ENCODE data around the gene ANKRD44.
"Not testable (repeated sequence)": the region's sequence is repeated elsewhere in the genome, so short reads cannot be mapped to it uniquely, and the experiment has no call there.

Gene ANKRD44

DNA sequence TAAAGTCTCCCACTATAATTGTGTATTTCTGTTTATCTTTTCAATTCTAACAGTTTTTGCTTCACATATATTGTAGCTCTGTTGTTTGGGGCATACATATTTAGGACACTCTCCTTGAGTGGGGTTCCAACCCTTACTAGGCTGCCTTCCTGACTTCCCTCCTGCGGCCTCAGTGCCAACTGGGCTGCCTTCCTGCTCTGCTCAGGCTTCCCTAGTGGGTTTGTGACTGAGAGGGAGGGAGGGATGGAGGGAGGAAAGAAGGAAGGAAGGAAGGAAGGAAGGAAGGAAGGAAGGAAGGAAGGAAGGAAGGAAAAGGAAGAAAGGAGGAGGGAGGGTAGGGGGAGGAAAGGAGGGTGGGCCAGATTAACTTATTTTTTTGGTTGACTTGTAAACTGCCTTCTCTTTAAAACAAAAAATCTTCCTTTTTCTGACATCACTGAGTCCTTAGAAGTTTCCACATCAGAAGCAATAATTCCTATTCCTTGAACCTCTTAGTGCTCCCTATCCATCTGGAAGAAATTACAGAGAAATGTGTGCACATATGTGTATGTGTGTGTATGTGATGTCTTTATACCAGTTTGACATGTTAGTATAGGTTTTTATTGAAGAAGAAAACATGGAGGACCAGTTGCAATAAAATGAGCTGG is 238.7 kb downstream of the ANKRD44 start:
- no peak overlapping the region for H3K9ac ChIP-seq (ENCODE audit: low read length)
- no peak for DNase-seq
- no CpG with 5 or more reads among the region's 1 CpG for WGBS (ENCODE audit: extremely low coverage, insufficient coverage, insufficient read length)
- no peak overlapping the region for H4K12ac ChIP-seq (ENCODE audit: low read depth, low read length)
- H3K4me3 ChIP-seq (ENCODE audit: low read depth, low read length), result no peak overlapping the region
- H3K79me2 ChIP-seq (ENCODE audit: control insufficient read depth, insufficient read depth, low read length, poor library complexity), result no peaks in the 10 kb centered on the region
- H3K27ac ChIP-seq (ENCODE audit: low read depth, low read length), result no peak overlapping the region
- H3K14ac ChIP-seq (ENCODE audit: low read length), result no peak overlapping the region
- H4K8ac ChIP-seq (ENCODE audit: low read depth, low read length), result no peak overlapping the region
- no peak overlapping the region for H2AFZ ChIP-seq (ENCODE audit: insufficient read depth, low read length, poor library complexity)
- no peak overlapping the region for H3K23ac ChIP-seq (ENCODE audit: low read length)
- H3K4ac ChIP-seq (ENCODE audit: low read depth, low read length), result no peak overlapping the region
- H3K4me2 ChIP-seq (ENCODE audit: low read length), result no peak overlapping the region
- no peaks in the 10 kb centered on the region for H3K27me3 ChIP-seq (ENCODE audit: insufficient read depth, low read length)
- H3K18ac ChIP-seq (ENCODE audit: low read length), result no peak overlapping the region
- no peak overlapping the region for H2BK5ac ChIP-seq (ENCODE audit: low read depth, low read length, poor library complexity)
- no peaks in the 10 kb centered on the region for H3K9me3 ChIP-seq (ENCODE audit: insufficient read depth, low read depth, low read length)
- no peaks in the 10 kb centered on the region for H3K79me1 ChIP-seq (ENCODE audit: low read length)
- H2BK12ac ChIP-seq (ENCODE audit: low read length), result no peak overlapping the region
- no peaks in the 10 kb centered on the region for H3K4me1 ChIP-seq (ENCODE audit: control insufficient read depth in 1 of 2, insufficient read depth in 2 of 2, low read length in 2 of 2)
- H2BK120ac ChIP-seq (ENCODE audit: insufficient read depth, low read length, poor library complexity), result no peak overlapping the region
- H3K36me3 ChIP-seq (ENCODE audit: control insufficient read depth in 1 of 2, insufficient read depth in 2 of 2, low read length in 2 of 2), result no peaks in the 10 kb centered on the region
- H2AK5ac ChIP-seq (ENCODE audit: low read length), result no peak overlapping the region
- H4K91ac ChIP-seq (ENCODE audit: low read depth, low read length), result no peak overlapping the region

- H4K12ac ChIP-seq (ENCODE audit: low read depth, low read length), result no peak overlapping the region
- no peak overlapping the region for H3K4ac ChIP-seq (ENCODE audit: low read depth, low read length)
- H3K14ac ChIP-seq (ENCODE audit: low read length), result no peak overlapping the region
- H4K8ac ChIP-seq (ENCODE audit: low read depth, low read length), result no peak overlapping the region
- H3K9me3 ChIP-seq (ENCODE audit: insufficient read depth, low read depth, low read length), result no peaks in the 10 kb centered on the region
- no peak overlapping the region for H3K4me3 ChIP-seq (ENCODE audit: low read depth, low read length)
- no peaks in the 10 kb centered on the region for H3K27me3 ChIP-seq (ENCODE audit: insufficient read depth, low read length)
- no peak overlapping the region for H3K27ac ChIP-seq (ENCODE audit: low read depth, low read length)
- no peaks in the 10 kb centered on the region for H3K36me3 ChIP-seq (ENCODE audit: control insufficient read depth in 1 of 2, insufficient read depth in 2 of 2, low read length in 2 of 2)
- no peaks in the 10 kb centered on the region for H3K79me2 ChIP-seq (ENCODE audit: control insufficient read depth, insufficient read depth, low read length, poor library complexity)
- no peak overlapping the region for H3K23ac ChIP-seq (ENCODE audit: low read length)
- no peak overlapping the region for H4K91ac ChIP-seq (ENCODE audit: low read depth, low read length)
- WGBS (ENCODE audit: extremely low coverage, insufficient coverage, insufficient read length), result no CpG with 5 or more reads among the region's 1 CpG
- H2AK5ac ChIP-seq (ENCODE audit: low read length), result no peak overlapping the region
- no peak overlapping the region for H2BK120ac ChIP-seq (ENCODE audit: insufficient read depth, low read length, poor library complexity)
- no peak overlapping the region for H2AFZ ChIP-seq (ENCODE audit: insufficient read depth, low read length, poor library complexity)
- no peak overlapping the region for H3K18ac ChIP-seq (ENCODE audit: low read length)
- no peaks in the 10 kb centered on the region for H3K4me1 ChIP-seq (ENCODE audit: control insufficient read depth in 1 of 2, insufficient read depth in 2 of 2, low read length in 2 of 2)
- H3K4me2 ChIP-seq (ENCODE audit: low read length), result no peak overlapping the region
- H3K79me1 ChIP-seq (ENCODE audit: low read length), result no peaks in the 10 kb centered on the region
- no peak overlapping the region for H2BK5ac ChIP-seq (ENCODE audit: low read depth, low read length, poor library complexity)
- no peak for DNase-seq
- no peak overlapping the region for H2BK12ac ChIP-seq (ENCODE audit: low read length)
- H3K9ac ChIP-seq (ENCODE audit: low read length), result no peak overlapping the region
Measured at GRCh38 chr2:197071213-197071612, 239.4 kb downstream of the ANKRD44 start.

DNA sequence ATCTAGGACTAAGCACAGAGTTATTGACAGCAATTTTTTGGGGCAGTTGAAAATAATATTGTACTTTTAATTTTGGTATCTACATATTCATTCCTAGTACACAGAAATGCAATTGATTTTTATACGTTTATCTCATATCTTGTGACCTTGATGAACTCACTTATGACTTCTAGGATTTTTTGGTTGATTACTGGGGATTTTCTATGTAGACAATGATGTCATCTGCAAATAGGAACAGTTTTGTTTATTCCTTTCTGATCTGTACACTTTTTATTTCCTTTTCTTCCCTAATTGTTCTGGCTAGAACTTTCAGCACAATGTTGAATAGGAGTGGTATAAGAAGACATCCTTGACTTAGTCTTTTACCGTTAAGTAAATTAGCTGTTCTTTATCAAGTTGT is 240.6 kb downstream of the ANKRD44 start:
- Histone ChIP-seq H3K4me1 (ENCODE audit: control insufficient read depth in 1 of 2, insufficient read depth in 2 of 2, low read length in 2 of 2) (no peaks in the 10 kb centered on the region), H3K4me2 (ENCODE audit: low read length) (no peak overlapping the region), H3K4me3 (ENCODE audit: low read depth, low read length) (no peak overlapping the region), H3K9ac (ENCODE audit: low read length) (no peak overlapping the region), H2BK120ac (ENCODE audit: insufficient read depth, low read length, poor library complexity) (no peak overlapping the region), H3K27ac (ENCODE audit: low read depth, low read length) (no peak overlapping the region), H3K79me1 (ENCODE audit: low read length) (no peaks in the 10 kb centered on the region), H3K4ac (ENCODE audit: low read depth, low read length) (no peak overlapping the region), H3K14ac (ENCODE audit: low read length) (no peak overlapping the region), H4K12ac (ENCODE audit: low read depth, low read length) (no peak overlapping the region), H4K91ac (ENCODE audit: low read depth, low read length) (no peak overlapping the region), H3K23ac (ENCODE audit: low read length) (no peak overlapping the region), H3K18ac (ENCODE audit: low read length) (no peak overlapping the region), H3K27me3 (ENCODE audit: insufficient read depth, low read length) (no peaks in the 10 kb centered on the region), H4K8ac (ENCODE audit: low read depth, low read length) (no peak overlapping the region), H2AFZ (ENCODE audit: insufficient read depth, low read length, poor library complexity) (no peak overlapping the region), H3K36me3 (ENCODE audit: control insufficient read depth in 1 of 2, insufficient read depth in 2 of 2, low read length in 2 of 2) (no peaks in the 10 kb centered on the region), H3K9me3 (ENCODE audit: insufficient read depth, low read depth, low read length) (no peaks in the 10 kb centered on the region), H2AK5ac (ENCODE audit: low read length) (no peak overlapping the region), H3K79me2 (ENCODE audit: control insufficient read depth, insufficient read depth, low read length, poor library complexity) (no peaks in the 10 kb centered on the region), H2BK12ac (ENCODE audit: low read length) (no peak overlapping the region), H2BK5ac (ENCODE audit: low read depth, low read length, poor library complexity) (no peak overlapping the region)
- no peak for DNase-seq
- WGBS (ENCODE audit: extremely low coverage, insufficient coverage, insufficient read length), result no CpG with 5 or more reads among the region's 2 CpGs

DNA sequence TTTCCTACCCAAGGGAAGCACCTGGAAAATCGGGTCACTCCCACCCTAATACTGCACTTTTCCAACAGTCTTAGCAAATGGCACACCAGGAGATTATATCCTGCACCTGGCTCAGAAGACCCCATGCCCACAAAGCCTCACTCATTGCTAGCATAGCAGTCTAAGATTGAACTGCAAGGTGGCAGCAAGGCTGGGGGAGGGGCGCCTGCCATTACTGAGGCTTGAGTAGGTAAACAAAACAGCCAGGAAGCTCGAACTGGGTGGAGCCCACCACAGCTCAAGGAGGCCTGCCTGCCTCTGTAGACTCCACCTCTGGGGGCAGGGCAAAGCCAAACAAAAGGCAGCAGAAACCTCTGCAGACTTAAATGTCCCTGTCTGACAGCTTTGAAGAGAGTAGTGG is 248.0 kb downstream of the ANKRD44 start:
- not testable (repeated sequence) for H3K36me3 ChIP-seq (ENCODE audit: control insufficient read depth in 1 of 2, insufficient read depth in 2 of 2, low read length in 2 of 2); H4K12ac ChIP-seq (ENCODE audit: low read depth, low read length); H2BK12ac ChIP-seq (ENCODE audit: low read length); H4K91ac ChIP-seq (ENCODE audit: low read depth, low read length); H2AK5ac ChIP-seq (ENCODE audit: low read length); DNase-seq; H3K79me1 ChIP-seq (ENCODE audit: low read length); H3K9ac ChIP-seq (ENCODE audit: low read length); H3K4me1 ChIP-seq (ENCODE audit: control insufficient read depth in 1 of 2, insufficient read depth in 2 of 2, low read length in 2 of 2); H3K4ac ChIP-seq (ENCODE audit: low read depth, low read length); H3K27me3 ChIP-seq (ENCODE audit: insufficient read depth, low read length); H3K27ac ChIP-seq (ENCODE audit: low read depth, low read length); H2BK5ac ChIP-seq (ENCODE audit: low read depth, low read length, poor library complexity); H2BK120ac ChIP-seq (ENCODE audit: insufficient read depth, low read length, poor library complexity); H3K9me3 ChIP-seq (ENCODE audit: insufficient read depth, low read depth, low read length); H3K23ac ChIP-seq (ENCODE audit: low read length); H3K4me2 ChIP-seq (ENCODE audit: low read length); H3K4me3 ChIP-seq (ENCODE audit: low read depth, low read length); H3K79me2 ChIP-seq (ENCODE audit: control insufficient read depth, insufficient read depth, low read length, poor library complexity); H3K14ac ChIP-seq (ENCODE audit: low read length); H4K8ac ChIP-seq (ENCODE audit: low read depth, low read length); H2AFZ ChIP-seq (ENCODE audit: insufficient read depth, low read length, poor library complexity); H3K18ac ChIP-seq (ENCODE audit: low read length)
- no CpG with 5 or more reads among the region's 3 CpGs for WGBS (ENCODE audit: extremely low coverage, insufficient coverage, insufficient read length)

All from trophoblast cell (in vitro differentiated cells and primary cell).